Activated CD8-positive, alpha-beta memory T cell treated with anti-CD3 and anti-CD28 coated beads for 24 hours (primary cell): ENCODE results near the gene LYPD6.
"Not testable (repeated sequence)": the region's sequence is repeated elsewhere in the genome, so short reads cannot be mapped to it uniquely, and the experiment has no call there.

ENCODE experiments used
- DNase-seq: peaks from one replicate; pipeline ENCODE4 v3.0.0-alpha.2; 2020

LYPD6 gene

GRCh38 chr2:149330127-149331022 lies at the start of gene LYPD6:
Gene LYPD6 (plus strand): TSS chr2:149330587. CDS start chr2:149437709, 107,122 bp downstream.
- DNase-seq, result no peak

DNA sequence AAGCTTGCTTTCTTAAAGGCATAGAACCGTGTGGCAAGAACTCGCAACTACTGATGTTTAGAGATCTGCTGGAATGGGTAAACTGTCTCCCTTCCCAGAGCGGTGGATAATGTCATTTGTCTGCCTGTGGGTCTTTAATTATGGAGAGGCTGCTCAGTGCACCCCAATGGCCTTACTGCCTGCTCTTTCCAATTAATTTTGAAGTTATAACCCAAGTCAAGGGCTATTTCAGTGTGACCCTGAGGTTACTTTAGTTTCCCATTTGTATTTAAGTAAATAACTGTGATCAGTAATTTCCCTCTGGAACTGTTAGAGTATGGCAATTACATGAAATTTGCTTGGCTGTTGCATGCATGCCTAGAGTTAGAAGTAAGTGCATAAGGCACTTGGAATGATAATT lies 48.9 kb upstream of the LYPD6 start:
- DNase-seq, result no peak

DNA sequence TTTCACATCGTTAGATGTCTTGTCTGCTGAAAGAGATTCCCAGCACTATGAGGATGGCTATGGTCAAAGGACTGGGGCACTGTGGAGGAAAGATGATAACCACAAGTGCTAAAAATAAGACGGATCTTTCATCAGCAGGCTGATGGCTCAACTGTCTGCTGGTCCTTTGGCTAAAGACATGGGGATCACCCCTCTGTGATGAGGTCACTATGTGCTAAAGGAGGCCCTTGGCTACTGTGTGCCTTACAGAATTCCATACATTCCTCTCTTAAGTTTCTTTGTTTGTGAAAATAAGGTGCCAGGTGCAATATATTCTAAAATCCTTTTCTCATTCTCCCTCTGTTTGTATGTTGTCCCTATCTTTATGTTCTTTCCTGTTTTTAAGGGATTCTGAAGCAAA lies 39.7 kb upstream of the LYPD6 start:
- no peak for DNase-seq

- DNase-seq, result no peak
These were observed 38.5 kb upstream of the LYPD6 start for GRCh38 chr2:149291881-149292280.

GRCh38 chr2:149296031-149296430 lies 34.4 kb upstream of the LYPD6 start:
- no peak for DNase-seq

GRCh38 chr2:149307014-149307413 lies 23.4 kb upstream of the LYPD6 start:
- DNase-seq, result no peak

DNA sequence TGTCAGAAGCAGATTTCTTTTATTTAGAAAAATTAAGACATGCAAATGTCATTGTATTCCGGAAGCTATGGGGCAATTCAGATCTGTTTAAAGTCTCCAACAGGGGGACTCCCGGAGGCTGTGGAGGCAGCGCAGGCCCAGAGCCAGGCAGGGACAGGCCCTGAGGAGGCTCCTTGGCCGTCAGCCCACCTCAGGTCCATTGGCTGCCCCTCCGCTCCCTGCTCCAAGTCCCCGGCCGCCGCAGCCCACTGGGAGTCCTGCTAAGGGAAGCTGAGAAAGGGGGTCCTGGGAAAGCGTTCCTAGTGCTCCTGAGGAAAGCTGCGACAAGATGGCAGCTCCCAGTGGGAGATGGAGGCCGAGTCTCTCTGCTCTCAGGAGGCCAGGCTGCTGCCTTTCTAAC lies 20.0 kb upstream of the LYPD6 start:
- DNase-seq, result no peak

GRCh38 chr2:149312039-149312438 lies 18.3 kb upstream of the LYPD6 start:
- DNase-seq, result no peak

DNA sequence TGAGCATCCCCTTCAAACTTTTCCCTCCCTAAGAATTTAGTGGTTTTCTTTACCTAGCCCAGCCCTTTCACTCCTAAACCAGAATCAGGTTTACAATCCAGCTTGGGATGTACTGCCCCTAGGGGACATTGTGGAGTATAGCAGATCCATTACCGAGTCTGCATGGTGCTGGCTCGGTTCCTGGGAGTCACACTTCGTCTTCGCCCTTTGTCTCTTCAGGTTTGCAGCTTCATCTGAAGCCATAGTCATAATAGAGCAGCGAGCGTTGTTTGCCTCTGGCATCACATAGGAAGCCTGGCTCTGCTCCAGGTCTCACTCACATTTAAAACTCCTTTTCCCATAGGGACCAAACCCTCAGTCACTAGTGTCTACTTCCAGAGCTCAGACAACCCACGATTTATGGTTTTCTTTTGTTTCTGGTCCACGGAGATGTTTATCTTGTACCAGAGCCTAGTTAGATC lies 16.8 kb upstream of the LYPD6 start:
- DNase-seq, result no peak

- DNase-seq, result no peak
These were observed 15.7 kb upstream of the LYPD6 start for GRCh38 chr2:149314687-149315086.

DNA sequence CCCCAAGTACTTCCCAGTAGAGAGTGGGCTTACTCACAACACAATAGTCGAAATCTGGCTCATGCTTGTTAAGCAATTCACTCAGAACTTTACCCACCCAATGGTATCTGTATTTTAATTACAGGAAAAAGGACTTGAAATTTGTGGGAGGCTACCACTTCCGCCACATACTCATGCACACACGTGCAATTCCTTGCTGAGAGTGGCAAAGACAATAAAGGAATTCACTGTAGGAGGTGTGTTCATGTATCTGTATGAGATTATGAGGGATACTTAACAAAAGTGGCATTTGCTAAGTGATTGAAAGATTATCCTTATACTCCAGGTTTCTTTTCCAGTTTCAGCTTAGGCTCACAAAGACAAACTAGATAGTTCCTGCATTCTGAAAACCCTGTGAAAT lies 14.9 kb upstream of the LYPD6 start:
- no peak for DNase-seq

DNA sequence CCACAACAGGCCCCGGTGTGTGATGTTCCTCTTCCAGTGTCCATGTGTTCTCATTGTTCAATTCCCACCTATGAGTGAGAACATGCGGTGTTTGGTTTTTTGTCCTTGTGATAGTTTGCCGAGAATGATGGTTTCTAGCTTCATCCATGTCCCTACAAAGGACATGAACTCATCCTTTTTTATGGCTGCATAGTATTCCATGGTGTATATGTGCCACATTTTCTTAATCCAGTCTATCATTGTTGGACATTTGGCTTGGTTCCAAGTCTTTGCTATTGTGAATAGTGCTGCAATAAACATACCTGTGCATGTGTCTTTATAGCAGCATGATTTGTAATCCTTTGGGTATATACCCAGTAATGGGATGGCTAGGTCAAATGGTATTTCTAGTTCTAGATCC lies 11.8 kb upstream of the LYPD6 start:
- not testable (repeated sequence) for DNase-seq

- no peak for DNase-seq
These were observed 10.0 kb upstream of the LYPD6 start for GRCh38 chr2:149320362-149320761.

DNA sequence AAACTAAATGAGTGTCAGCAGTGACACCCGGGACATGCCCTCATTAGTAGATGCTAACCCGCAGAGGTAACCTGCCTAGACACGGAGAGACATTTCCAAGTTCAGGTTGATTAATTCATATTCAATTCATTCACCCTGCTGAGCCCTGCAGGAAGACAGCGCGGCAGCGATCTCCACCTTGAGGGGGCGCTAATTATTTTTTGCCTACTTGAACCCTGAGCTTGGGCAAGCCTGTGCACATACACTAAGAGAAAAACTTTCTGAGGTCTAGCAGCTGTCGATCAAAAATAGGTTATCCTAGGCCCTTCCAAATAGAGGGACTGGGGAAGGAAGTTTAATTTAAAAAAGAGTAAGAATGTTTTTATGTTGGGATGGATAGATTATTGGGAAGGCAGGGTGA lies 1.3 kb upstream of the LYPD6 start:
- no peak for DNase-seq

GRCh38 chr2:149329489-149330126 lies 779 bp upstream of the LYPD6 start:
- no peak for DNase-seq

- no peak for DNase-seq
These were observed 625 bp downstream of the LYPD6 start for GRCh38 chr2:149331023-149331400.

DNA sequence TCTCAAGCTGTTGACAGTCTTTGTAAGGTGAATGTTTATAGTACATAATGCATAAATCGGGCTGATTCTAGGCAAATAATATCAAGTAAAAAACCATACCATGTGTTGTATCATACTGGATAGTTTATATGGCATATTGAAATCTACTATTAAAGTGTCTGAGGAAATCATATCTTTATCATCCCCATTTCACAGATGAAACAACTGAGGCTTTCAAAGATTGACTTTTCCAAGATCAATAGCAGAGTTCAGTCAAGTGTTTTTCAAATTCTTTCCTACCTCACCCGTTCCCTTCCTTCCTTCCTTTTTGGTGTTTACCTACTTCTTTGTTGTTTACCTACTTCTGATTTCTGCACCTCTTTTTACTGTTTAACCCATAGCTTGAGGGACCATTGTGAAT lies 2.0 kb downstream of the LYPD6 start:
- no peak for DNase-seq

- DNase-seq, result no peak
These were observed 3.2 kb downstream of the LYPD6 start for GRCh38 chr2:149333636-149334035.

GRCh38 chr2:149334156-149334555 lies 3.8 kb downstream of the LYPD6 start:
- DNase-seq, result no peak

DNA sequence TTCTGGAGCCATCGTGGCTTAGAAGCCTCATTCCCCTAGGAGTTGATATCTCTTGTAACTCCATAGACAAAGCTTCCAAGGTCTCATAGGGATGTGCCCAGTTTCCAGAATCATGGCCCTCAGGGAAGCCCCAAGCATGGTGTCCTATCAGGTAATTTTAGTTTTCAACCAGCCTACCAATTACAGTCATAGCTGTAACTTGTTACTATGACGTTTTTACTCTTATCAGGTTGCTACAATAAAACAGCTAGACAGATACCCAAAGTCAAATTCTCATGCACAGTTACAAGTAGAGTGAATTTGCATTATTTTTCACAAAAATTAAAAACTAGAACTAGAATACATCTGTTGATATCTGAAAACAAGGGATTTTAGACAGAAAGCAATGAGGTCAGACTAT lies 8.9 kb downstream of the LYPD6 start:
- no peak for DNase-seq

DNA sequence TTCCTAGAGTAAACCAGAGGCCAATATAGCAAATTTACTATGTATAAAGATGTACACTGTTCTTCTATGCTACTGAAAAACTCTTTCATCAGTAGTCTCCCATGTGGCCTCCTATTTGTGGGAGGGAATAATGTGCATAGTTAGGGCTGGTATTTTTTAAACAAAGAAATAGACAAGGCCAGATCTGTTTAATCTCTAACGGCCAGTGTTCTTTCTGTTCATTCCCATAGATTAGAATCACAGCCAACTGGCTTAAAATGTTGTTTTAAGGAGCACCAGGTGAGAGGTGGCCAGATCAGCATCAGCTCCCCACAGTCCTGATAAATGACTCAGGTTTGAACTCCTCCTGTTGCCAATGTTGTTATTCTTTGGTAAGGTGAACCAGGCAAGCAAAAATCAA lies 12.1 kb downstream of the LYPD6 start:
- no peak for DNase-seq

DNA sequence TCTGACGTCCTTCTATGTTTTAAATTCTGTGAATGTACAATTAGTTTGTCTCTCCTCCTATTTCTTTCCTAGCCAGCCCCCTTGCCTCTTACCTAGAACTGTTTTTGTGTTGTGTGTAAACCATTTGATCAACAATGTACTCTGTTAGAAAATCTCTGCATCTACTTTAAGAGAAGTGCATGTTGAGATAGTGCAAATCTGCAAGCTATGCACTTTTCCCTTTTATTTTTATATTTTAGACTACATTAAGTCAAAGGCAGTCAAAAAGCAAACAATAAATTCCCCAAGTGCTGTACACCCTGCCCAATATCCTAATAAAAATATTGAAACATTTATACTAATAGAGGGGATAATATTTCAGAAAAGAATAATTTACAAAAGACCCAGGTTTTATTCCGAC lies 13.7 kb downstream of the LYPD6 start:
- no peak for DNase-seq

GRCh38 chr2:149346272-149346671 lies 15.9 kb downstream of the LYPD6 start:
- no peak for DNase-seq

GRCh38 chr2:149348291-149348690 lies 17.9 kb downstream of the LYPD6 start:
- no peak for DNase-seq
